Fibroblast of villous mesenchyme (primary cell): ENCODE measurements around the gene FMNL3. TPM values are rescaled to one million over a fixed set of nuclear protein-coding genes. Genes with fewer than 3 reads are reported as not detected.
"Not testable (repeated sequence)": the region's sequence is repeated elsewhere in the genome, so short reads cannot be mapped to it uniquely, and the experiment has no call there.

Source experiments
- DNase-seq: peaks from one replicate; pipeline ENCODE4 v3.0.0-alpha.2; 2010; ENCODE audit warnings: low read depth
- H3K4me3 ChIP-seq: 2 replicates; pipeline ENCODE4 v1.5.1; 2011; ENCODE audit warnings: low read depth, mild to moderate bottlenecking, low read length
- CTCF ChIP-seq: IDR thresholded peaks from 2 replicates; pipeline ENCODE4 v1.5.1; 2012; ENCODE audit warnings: low read depth, mild to moderate bottlenecking, low read length; ENCODE audit not compliant: insufficient read depth
- total RNA-seq: library from RNA; depleted of rRNA; stranded (reverse); fragments of >200 nt; gene quantifications from 2 replicates; pipeline ENCODE4 v1.2.3, GENCODE V29; 2012

FMNL3 gene
- total RNA-seq, 1 donor: 22.5 TPM

DNA sequence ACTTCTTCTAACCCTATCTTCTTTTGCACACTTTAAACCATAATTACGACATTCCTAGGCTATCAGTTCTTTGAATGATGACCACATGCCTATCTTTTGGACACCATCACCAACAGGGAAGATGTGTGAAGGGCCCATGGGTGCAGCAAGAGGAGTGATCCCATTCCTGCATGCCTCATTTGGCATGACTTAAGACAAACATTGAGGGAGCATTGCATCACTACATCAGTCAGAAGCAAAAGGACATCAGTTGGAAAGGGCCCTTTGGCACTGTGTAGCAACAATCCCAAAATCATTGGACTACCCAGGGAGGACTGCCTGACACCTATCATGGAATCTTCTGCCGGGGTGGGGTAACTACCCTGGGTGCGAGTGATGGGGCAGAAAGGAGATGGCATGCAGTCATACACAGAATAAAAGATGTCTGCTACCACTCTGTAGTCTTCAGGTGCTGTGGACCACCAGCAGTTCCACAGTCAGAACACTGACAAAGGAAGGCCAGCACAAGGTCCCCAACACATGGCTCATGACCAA is 23.4 kb upstream of the FMNL3 start:
- TF ChIP-seq CTCF: no peak
- H3K4me3 ChIP-seq: no peak overlapping the region
- no peak for DNase-seq

DNA sequence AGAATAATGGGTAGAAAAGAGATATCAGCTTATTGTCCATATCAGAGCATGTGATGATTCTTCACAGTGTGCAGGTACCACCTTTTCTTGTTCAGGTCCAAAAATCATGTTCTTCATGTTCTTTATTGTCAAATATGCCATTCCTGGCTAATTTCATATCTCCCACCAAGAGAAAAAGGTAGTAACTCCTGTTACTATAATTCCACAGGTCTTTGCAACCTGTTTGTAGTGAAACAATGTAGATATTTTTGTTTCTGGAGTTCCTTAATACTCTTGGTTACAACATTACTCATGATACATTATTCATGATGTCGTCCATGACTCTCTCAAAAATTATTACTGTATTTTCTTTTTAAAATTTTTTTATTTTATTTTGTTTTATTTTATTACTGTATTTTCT is 22.8 kb upstream of the FMNL3 start:
- no peak for TF ChIP-seq CTCF
- DNase-seq: no peak

GRCh38 chr12:49728446-49728845 is 21.2 kb upstream of the FMNL3 start:
- DNase-seq: no peak
- TF ChIP-seq CTCF: no peak
- H3K4me3 ChIP-seq: no peak overlapping the region

More for the DNA sequence above, 22.8 kb upstream of the FMNL3 start:
- H3K4me3 ChIP-seq: no peak overlapping the region

DNA sequence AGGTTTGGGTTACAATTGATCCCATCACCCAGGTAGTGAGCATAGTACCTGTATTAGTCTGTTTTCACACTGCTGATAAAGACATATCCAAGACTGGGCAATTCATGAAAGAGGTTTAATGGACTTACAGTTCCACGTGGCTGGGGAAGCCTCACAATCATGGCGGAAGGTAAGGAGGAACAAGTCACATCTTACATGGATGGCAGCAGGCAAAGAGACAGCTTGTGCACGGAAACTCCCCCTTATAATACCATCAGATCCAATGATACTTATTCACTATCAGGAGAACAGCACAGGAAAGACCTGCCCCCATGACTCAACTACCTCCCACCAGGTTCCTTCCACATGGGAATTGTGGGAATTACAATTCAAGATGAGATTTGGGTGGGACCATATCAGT is 14.2 kb upstream of the FMNL3 start:
- DNase-seq, H3K4me3 ChIP-seq: not testable (repeated sequence)

DNA sequence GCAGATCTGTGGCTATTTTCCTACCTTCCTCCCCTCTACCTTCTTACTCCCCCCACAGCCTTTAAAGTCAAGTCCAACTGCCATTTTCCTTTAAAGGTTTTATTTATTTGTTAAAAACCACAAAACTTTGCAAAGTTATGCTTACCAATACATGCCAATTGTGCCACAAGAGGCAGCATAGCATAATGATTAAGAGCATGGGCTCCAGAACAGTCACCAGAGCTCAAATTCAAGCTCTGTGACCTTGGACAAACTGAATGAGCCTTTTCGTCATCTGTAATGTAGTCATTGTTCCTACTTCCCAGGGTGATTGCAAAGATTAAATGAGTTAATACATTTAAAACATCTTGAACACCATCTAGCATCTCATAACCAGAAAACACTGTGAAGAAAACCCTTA is 13.0 kb upstream of the FMNL3 start:
- no peak overlapping the region for H3K4me3 ChIP-seq
- TF ChIP-seq CTCF: no peak
- no peak for DNase-seq

GRCh38 chr12:49717800-49718199 is 10.6 kb upstream of the FMNL3 start:
- not testable (repeated sequence) for DNase-seq, H3K4me3 ChIP-seq

DNA sequence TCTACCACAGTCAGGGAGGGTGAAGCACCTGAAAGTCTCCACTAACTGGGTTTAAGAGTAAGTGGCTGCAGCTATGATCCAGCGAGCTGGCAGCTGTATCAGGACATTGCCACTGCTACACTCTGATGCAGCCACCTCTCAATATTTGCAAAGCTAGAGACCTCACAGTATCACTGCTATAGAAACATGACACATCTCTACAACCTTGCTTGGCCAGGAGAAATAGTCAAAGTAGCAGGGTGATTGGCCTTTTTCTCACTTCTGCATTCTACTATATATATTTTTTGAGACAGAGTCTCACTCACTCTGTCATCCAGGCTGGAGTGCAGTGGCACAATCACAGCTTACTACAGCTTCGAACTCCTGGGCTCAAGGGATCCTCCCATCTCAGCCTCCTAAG is 9.3 kb upstream of the FMNL3 start:
- no peak for TF ChIP-seq CTCF
- DNase-seq: no peak
- no peak overlapping the region for H3K4me3 ChIP-seq

DNA sequence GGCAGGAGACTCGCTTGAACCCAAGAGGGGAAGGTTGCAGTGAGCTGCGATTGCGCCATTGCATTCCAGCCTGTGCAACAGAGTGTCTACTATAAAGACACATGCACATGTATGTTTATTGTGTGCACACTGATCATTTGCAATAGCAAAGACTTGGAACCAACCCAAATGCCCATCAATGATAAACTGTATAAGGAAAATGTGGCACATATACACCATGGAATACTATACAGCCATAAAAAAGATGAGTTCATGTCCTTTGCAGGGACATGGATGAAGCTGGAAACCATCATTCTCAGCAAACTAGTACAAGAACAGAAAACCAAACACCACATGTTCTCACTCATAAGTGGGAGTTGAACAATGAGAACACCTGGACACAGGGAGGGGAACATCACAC is 6.7 kb upstream of the FMNL3 start:
- H3K4me3 ChIP-seq, DNase-seq: not testable (repeated sequence)

DNA sequence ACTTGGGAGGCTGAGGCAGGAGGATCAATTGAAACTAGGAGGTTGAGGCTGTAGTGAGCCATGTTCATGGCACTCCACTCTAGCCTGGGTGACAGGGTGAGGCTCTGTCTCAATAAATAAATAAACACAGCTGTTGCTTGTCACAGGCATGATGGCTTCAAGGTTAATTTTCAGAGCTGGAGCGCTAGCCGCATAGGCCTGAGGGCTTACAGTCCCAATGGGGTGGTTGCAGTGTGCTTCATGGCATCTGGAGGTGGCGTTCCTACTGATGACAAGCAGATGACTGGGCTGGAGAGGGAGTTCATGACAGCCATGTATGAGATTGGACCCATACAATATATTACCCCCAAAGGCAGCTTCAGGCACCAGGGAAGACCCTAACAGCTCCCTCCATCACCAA is 1.6 kb upstream of the FMNL3 start:
- TF ChIP-seq CTCF: no peak
- no peak for DNase-seq
- H3K4me3 ChIP-seq: no peak overlapping the region
